HFFc6 (cell line): ENCODE measurements around the gene BMP7. TPM values are rescaled to one million over a fixed set of nuclear protein-coding genes. Genes with fewer than 3 reads are reported as not detected.

Source experiments
- DNase-seq: peaks from one replicate; pipeline ENCODE4 v3.0.0-alpha.2; 2018
- H3K27ac Mint-ChIP-seq: 2 replicates; pipeline ENCODE4 v1.8.0; 2020; ENCODE audit warnings: mild to moderate bottlenecking, mixed read lengths
- H3K27me3 Mint-ChIP-seq: 2 replicates; pipeline ENCODE4 v1.8.0; 2021; ENCODE audit warnings: mild to moderate bottlenecking, moderate library complexity, mixed read lengths; ENCODE audit not compliant: insufficient read depth
- H3K36me3 Mint-ChIP-seq: 2 replicates; pipeline ENCODE4 v1.8.0; 2021; ENCODE audit warnings: low read depth, mixed read lengths
- H3K4me1 Mint-ChIP-seq: 2 replicates; pipeline ENCODE4 v1.8.0; 2020; ENCODE audit warnings: low read depth, mixed read lengths
- H3K4me3 Mint-ChIP-seq: 2 replicates; pipeline ENCODE4 v1.8.0; 2020; ENCODE audit warnings: mild to moderate bottlenecking, moderate library complexity, mixed read lengths
- H3K9me3 Mint-ChIP-seq: 2 replicates; pipeline ENCODE4 v1.8.0; 2020; ENCODE audit warnings: mild to moderate bottlenecking, mixed read lengths
- total RNA-seq, 6 experiments: library from RNA; stranded (reverse); fragmentation: NEBNext Ultra II Directional; extraction: Animal tissue kit (Norgen Biotek cat#: 25700); gene quantifications; 2 replicates in 1 of 6; 3 replicates in 5 of 6; pipeline ENCODE4 v1.2.3, GENCODE V29; 2021
- TF ChIP-seq, protein P1 (sequence below): fragments of 200-600 bp; sonication (generic); IDR thresholded peaks from 2 replicates; pipeline ENCODE4 v1.5.0; 2021; ENCODE audit warnings: antibody characterized with exemption, mild to moderate bottlenecking

The BMP7 gene
- total RNA-seq, 6 experiments from 2014 or later, result not detected

DNA sequence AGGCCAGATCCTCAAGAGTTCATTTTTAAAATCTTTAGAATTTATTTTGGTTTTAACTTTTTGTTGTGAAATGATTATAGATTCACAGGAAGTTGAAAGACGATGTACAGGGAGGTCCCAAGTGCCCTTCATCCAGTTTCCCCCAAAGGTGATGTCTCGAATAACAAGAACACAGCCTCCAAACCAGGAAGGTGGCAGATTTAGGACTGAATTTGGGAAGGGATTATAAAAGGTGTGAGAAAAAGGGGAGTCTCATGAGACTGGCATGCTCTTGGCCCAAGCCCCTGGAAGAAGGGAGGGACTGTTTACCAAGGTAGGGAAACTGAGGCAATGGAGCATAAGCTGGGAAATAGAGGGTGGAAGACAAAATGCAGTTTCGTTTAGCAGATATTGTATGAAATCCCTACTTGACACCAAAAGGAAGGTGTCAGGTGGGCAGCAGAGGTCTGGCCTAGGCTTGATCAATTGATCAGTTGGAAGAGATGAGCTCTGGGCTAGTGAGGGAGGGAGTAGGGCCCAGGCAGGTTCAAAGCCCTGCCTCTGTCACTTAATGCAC lies 81.2 kb downstream of the BMP7 start:
- DNase-seq, result no peak
- Mint-ChIP-seq H3K27me3 (peaks cover 14% of the 10 kb centered on the region), H3K4me3 (no peak overlapping the region)

DNA sequence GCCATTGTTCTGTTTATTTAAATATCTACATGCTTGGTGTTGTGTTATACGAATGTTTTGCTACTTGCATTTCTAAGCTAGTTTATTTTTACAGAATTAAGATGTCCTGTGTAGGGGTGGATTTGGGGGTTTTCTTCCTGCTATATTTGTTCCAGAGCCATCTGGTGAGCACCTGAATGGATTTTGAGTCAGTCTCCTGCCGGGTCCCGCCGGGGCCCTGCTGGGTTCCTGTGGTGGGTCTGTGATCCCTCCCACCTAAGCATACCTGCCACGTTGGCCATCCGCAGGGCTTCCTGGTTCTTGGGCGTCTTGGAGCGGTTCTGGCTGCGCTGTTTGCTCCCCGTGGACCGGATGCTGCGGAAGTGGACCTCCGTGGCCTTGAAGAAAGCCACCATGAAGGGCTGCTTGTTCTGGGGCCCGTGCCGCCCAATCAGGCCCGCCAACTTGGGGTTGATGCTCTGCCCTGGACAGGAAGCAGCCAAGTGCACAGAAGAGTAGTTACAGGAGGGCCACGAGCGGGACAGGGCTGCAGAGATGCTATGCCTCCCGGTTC lies 82.9 kb downstream of the BMP7 start:
- TF ChIP-seq, protein P1, sequence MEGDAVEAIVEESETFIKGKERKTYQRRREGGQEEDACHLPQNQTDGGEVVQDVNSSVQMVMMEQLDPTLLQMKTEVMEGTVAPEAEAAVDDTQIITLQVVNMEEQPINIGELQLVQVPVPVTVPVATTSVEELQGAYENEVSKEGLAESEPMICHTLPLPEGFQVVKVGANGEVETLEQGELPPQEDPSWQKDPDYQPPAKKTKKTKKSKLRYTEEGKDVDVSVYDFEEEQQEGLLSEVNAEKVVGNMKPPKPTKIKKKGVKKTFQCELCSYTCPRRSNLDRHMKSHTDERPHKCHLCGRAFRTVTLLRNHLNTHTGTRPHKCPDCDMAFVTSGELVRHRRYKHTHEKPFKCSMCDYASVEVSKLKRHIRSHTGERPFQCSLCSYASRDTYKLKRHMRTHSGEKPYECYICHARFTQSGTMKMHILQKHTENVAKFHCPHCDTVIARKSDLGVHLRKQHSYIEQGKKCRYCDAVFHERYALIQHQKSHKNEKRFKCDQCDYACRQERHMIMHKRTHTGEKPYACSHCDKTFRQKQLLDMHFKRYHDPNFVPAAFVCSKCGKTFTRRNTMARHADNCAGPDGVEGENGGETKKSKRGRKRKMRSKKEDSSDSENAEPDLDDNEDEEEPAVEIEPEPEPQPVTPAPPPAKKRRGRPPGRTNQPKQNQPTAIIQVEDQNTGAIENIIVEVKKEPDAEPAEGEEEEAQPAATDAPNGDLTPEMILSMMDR, result no peak
- peaks cover 14% of the 10 kb centered on the region for H3K27me3 Mint-ChIP-seq
- H3K9me3 Mint-ChIP-seq, result no peaks in the 10 kb centered on the region
- H3K4me3 Mint-ChIP-seq, result no peak overlapping the region
- H3K4me1 Mint-ChIP-seq, result no peaks in the 10 kb centered on the region
- no peak for DNase-seq
- no peak overlapping the region for H3K27ac Mint-ChIP-seq
- no peaks in the 10 kb centered on the region for H3K36me3 Mint-ChIP-seq

More for the DNA sequence above, 81.2 kb downstream of the BMP7 start:
- Mint-ChIP-seq H3K36me3 (no peaks in the 10 kb centered on the region; the same call in 1 of the 2 replicates), H3K4me1 (peaks cover 5% of the 10 kb centered on the region; the same call in 1 of the 2 replicates), H3K27ac (no peak overlapping the region), H3K9me3 (no peaks in the 10 kb centered on the region)
- TF ChIP-seq, protein P1, result no peak

DNA sequence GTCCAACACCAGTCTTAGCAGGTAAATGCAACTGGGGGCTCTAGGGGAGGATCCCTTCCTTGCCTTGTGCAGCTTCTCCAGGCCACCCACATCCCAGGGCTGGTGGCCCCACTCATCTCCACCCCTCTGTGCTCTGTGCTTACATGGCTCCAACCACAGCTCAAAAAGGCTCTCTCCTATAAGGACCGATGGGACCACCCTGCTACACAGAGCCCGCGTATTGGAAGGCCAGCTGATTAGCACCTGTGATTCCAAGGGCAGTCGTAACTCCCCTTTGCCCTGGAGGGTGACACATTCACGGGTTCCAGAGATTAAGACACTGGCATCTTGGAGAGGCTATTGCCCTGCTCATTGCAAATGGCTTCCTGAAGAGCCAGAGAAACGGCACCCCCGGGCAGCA lies 84.8 kb downstream of the BMP7 start:
- H3K36me3 Mint-ChIP-seq, result no peaks in the 10 kb centered on the region
- no peaks in the 10 kb centered on the region for H3K9me3 Mint-ChIP-seq
- TF ChIP-seq, protein P1, result no peak
- peaks cover 17% of the 10 kb centered on the region for H3K27me3 Mint-ChIP-seq
- DNase-seq, result no peak
- no peak overlapping the region for H3K27ac Mint-ChIP-seq
- no peak overlapping the region for H3K4me3 Mint-ChIP-seq
- no peaks in the 10 kb centered on the region for H3K4me1 Mint-ChIP-seq

DNA sequence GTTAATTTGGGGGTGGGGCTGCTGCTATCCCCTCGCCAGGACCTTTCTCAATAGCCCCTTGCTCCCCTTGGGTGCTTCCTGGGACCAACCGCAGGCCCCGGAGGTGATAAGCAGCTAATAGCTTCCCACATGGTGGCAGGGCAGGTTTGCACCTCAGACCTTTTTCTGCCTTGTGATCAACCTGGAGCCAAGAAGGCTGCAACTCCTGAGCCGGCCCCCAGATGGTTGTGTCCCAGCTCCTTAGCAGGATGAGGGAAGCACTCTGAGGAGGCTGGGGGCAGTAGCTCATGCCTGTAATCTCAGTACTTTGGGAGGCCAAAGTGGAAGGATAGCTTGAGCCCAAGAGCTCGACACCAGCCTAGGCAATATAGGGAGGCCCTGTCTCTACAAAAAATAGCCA lies 85.5 kb downstream of the BMP7 start:
- DNase-seq, result no peak
- H3K27me3 Mint-ChIP-seq, result peaks cover 17% of the 10 kb centered on the region
- no peak overlapping the region for H3K4me3 Mint-ChIP-seq
- H3K36me3 Mint-ChIP-seq, result no peaks in the 10 kb centered on the region
- TF ChIP-seq, protein P1, result no peak
- no peak overlapping the region for H3K27ac Mint-ChIP-seq
- no peaks in the 10 kb centered on the region for H3K4me1 Mint-ChIP-seq
- no peaks in the 10 kb centered on the region for H3K9me3 Mint-ChIP-seq

DNA sequence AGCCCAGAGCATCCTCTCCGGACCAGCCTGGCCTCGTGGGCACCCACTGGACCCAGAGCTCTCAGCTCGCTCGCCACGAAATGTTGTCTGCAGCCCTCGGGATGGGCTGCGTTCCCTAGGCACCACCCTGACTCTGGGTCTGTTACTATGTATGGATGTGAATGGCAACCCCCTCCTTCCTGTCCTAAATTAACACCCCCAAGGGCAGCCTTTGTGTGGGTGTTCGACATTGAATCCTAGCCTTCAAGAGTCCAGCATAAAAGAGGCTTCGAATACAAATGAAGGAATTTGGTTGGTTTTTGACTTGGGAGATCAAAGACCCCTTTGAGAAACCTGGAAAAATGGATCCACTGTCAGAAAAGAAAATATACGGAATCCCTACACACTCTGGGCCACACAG lies 86.1 kb downstream of the BMP7 start:
- no peak for DNase-seq
- Mint-ChIP-seq H3K9me3 (no peaks in the 10 kb centered on the region), H3K4me1 (no peaks in the 10 kb centered on the region), H3K36me3 (no peaks in the 10 kb centered on the region), H3K27me3 (peaks cover 20% of the 10 kb centered on the region), H3K27ac (no peak overlapping the region), H3K4me3 (no peak overlapping the region)
- TF ChIP-seq, protein P1, result no peak
